ENCODE data around the gene WAS.

- no peak for TF ChIP-seq CTCF (IDR thresholded peaks at IDR 0.05)
- TF ChIP-seq POLR2A (IDR thresholded peaks at IDR 0.05): no peak
Observed at GRCh38 chrX:48664156-48664555, 19.4 kb upstream of the WAS start.
